ENCODE data around the gene S100G.

S100G gene

DNA sequence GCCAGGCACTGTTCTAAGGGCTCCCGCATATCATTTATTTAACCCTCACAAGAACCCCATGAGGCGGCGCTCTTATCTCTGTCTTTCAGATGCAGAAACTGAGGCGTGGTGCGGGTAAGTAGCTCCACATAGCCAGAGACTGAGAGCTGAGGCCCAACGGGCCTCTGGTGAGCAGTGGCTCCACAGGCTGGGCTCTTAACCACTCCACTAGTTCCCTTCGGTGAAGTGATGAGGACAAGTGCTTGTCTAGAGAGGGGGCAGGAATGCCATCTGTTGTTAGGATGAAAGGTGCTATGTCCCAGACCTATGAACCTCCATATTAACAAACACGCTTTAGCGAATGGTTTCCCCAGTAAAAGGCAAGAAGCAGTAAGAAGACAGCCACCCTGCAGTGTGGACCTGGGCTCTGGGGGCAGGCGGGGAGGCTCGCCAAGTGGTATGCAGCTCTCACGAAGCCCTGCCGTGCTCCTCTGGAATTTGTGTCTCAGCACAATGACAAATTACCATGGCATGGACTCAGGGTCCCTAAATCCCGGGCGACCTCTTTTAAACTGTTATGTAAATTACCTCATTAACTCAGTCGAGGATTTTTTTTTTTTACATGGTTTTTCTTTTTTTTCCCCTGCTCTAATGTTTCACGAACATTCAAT, 20.9 kb upstream of the S100G start:
- no peaks in the 10 kb centered on the region for H3K27me3 ChIP-seq (ENCODE audit: insufficient read depth, low read depth, severe bottlenecking)

DNA sequence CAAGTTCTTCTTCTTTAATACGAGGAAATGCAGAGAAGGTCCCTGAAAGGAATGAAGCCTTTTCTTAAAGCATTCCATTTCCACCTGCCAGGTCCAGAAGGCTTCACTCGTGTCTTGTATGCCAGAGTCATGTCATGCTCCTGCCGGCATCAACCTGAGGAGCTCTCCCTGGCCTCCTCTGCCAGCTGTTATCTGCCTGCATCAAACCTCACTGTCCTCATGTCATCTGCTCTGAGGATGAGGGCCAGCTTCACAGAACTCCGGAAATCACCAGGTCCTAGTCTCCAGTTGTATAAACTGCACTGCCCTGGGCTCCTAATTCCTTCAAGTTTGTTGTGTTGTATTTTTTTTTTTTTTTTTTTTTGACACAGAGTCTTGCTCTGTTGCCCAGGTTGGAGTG, 20.0 kb upstream of the S100G start:
- peaks cover 3% of the 10 kb centered on the region; the same call in 1 of the 2 replicates for H3K36me3 ChIP-seq
- no peak for DNase-seq
- no peaks in the 10 kb centered on the region for H3K9me3 ChIP-seq (ENCODE audit: severe bottlenecking)
- no peak overlapping the region for H3K4me3 ChIP-seq (ENCODE audit: low read depth, low read length)
- TF ChIP-seq, protein P1, sequence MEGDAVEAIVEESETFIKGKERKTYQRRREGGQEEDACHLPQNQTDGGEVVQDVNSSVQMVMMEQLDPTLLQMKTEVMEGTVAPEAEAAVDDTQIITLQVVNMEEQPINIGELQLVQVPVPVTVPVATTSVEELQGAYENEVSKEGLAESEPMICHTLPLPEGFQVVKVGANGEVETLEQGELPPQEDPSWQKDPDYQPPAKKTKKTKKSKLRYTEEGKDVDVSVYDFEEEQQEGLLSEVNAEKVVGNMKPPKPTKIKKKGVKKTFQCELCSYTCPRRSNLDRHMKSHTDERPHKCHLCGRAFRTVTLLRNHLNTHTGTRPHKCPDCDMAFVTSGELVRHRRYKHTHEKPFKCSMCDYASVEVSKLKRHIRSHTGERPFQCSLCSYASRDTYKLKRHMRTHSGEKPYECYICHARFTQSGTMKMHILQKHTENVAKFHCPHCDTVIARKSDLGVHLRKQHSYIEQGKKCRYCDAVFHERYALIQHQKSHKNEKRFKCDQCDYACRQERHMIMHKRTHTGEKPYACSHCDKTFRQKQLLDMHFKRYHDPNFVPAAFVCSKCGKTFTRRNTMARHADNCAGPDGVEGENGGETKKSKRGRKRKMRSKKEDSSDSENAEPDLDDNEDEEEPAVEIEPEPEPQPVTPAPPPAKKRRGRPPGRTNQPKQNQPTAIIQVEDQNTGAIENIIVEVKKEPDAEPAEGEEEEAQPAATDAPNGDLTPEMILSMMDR (IDR thresholded peaks at IDR 0.05; ENCODE audit: low read depth, low read length) = no peak
- H3K27me3 ChIP-seq (ENCODE audit: insufficient read depth, low read depth, severe bottlenecking) = no peaks in the 10 kb centered on the region
- H3K27ac ChIP-seq = no peak overlapping the region

More for the DNA sequence above, 20.9 kb upstream of the S100G start:
- H3K27ac ChIP-seq = no peak overlapping the region
- no peaks in the 10 kb centered on the region for H3K9me3 ChIP-seq (ENCODE audit: severe bottlenecking)
- H3K4me3 ChIP-seq (ENCODE audit: low read depth, low read length) = no peak overlapping the region
- peaks cover under 1% of the 10 kb centered on the region; the same call in 1 of the 2 replicates for H3K36me3 ChIP-seq
- DNase-seq = no peak
- TF ChIP-seq, protein P1 (IDR thresholded peaks at IDR 0.05; ENCODE audit: low read depth, low read length) = no peak

DNA sequence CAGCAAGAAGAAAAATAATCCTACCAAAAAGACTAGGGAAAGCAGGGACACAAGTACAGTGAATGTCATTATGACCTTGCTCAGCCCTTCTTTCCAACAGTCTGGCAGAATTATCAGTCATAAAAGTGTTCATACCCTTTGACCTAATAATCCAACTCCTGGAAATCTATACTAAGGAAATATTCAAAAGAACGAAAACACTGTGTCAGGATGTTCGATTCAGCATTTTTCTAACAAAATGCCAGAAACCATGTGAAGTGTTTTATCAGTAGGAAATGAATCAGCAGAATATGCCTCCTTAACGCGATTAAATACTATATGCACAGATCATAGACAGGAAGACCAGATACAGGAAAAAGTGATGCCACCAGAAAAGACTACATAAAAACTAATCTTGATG, 16.2 kb upstream of the S100G start:
- Histone ChIP-seq H3K36me3 (peaks cover 16% of the 10 kb centered on the region), H3K27ac (no peak overlapping the region), H3K27me3 (ENCODE audit: insufficient read depth, low read depth, severe bottlenecking) (no peaks in the 10 kb centered on the region), H3K9me3 (ENCODE audit: severe bottlenecking) (no peaks in the 10 kb centered on the region), H3K4me3 (ENCODE audit: low read depth, low read length) (no peak overlapping the region)
- DNase-seq = no peak
- TF ChIP-seq, protein P1 (IDR thresholded peaks at IDR 0.05; ENCODE audit: low read depth, low read length) = no peak

DNA sequence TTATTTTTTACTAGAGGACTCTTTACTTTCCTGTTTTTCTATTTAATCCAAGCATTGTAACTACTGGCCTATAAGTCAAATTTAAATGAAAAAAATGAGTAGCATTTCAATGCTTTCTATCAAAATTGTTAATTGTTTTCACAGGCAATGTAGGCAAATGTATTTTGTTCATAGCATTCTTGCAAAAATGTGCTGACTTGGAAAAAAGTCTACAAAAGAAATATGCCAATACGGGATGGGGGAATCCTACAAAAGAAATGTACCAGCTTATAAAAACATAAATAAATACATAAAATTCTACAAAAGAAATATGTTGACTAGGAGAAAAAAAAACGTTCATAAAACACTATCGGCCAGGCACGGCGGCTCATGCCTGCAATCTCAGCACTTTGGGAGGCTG, 14.9 kb upstream of the S100G start:
- no peak for DNase-seq
- H3K27ac ChIP-seq = no peak overlapping the region

DNA sequence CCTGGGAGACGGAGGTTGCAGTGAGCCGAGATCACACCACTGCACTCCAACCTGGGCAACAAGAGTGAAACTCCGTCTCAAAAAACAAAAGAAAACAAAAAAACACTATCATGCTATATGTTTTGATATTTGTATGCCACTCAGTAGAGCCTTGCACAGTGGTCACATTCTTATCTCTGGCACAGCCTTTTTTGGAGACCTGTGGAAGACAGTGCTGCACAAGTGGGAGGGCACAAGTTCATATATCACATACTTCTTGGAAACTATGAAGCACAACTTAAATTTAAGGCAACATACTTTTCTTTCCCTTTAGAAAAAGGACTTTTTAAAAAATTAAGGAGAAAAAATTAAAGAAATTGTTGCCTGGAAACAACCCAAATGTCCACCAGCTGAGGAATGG, 14.4 kb upstream of the S100G start:
- TF ChIP-seq, protein P1 (IDR thresholded peaks at IDR 0.05; ENCODE audit: low read depth, low read length) = no peak
- Histone ChIP-seq H3K9me3 (ENCODE audit: severe bottlenecking) (no peaks in the 10 kb centered on the region), H3K27ac (no peak overlapping the region), H3K27me3 (ENCODE audit: insufficient read depth, low read depth, severe bottlenecking) (no peaks in the 10 kb centered on the region), H3K4me3 (ENCODE audit: low read depth, low read length) (no peak overlapping the region), H3K36me3 (peaks cover 21% of the 10 kb centered on the region)
- DNase-seq = no peak

More for the DNA sequence above, 14.9 kb upstream of the S100G start:
- Histone ChIP-seq H3K9me3 (ENCODE audit: severe bottlenecking) (no peaks in the 10 kb centered on the region), H3K4me3 (ENCODE audit: low read depth, low read length) (no peak overlapping the region), H3K36me3 (peaks cover 21% of the 10 kb centered on the region), H3K27me3 (ENCODE audit: insufficient read depth, low read depth, severe bottlenecking) (no peaks in the 10 kb centered on the region)
- TF ChIP-seq, protein P1 (IDR thresholded peaks at IDR 0.05; ENCODE audit: low read depth, low read length) = no peak

DNA sequence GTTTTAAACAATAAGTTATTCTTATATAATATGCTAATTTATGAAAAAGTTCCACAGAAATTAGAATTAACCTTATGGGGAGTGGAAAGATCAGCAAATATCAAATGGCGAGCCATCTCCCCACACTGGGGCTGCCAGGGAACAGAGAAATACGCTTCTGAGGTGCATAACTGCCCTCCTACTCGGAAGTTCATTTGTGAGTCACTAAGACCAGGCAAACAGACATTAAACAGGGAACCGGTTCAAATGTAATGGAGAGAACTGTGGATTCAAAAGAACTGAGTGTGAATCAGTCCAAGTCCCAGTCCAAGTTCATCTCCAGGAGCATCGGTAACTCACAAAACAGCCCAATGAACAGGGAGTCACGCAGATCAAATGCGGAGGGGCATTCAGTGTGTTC, 11.4 kb upstream of the S100G start:
- TF ChIP-seq, protein P1 (IDR thresholded peaks at IDR 0.05; ENCODE audit: low read depth, low read length) = no peak
- Histone ChIP-seq H3K27me3 (ENCODE audit: insufficient read depth, low read depth, severe bottlenecking) (no peaks in the 10 kb centered on the region), H3K27ac (no peak overlapping the region), H3K4me3 (ENCODE audit: low read depth, low read length) (no peak overlapping the region), H3K36me3 (peaks cover 21% of the 10 kb centered on the region), H3K9me3 (ENCODE audit: severe bottlenecking) (no peaks in the 10 kb centered on the region)
- no peak for DNase-seq
